ENCODE measurements around the gene TMEM201. TPM values are rescaled to one million over a fixed set of nuclear protein-coding genes. Genes with fewer than 3 reads are reported as not detected.

The TMEM201 gene
- total RNA-seq, 1 experiment from 2014 or later, result 30.4 TPM

- Mint-ChIP-seq H3K9me3 (peaks cover 14% of the 10 kb centered on the region), H3K27me3 (ENCODE audit: low read depth) (peaks cover 12% of the 10 kb centered on the region), H3K4me1 (peaks cover 5% of the 10 kb centered on the region), H3K27ac (no peak overlapping the region), H3K36me3 (no peaks in the 10 kb centered on the region), H3K4me3 (no peak overlapping the region)
- CTCF ChIA-PET, result interaction anchor here (0.5 to 6.8 kb wide), 4 partner anchors 16 to 93 kb away, joined by 4 to 73 read pairs (median 5); no protein-coding TSS in a partner anchor
- POLR2A ChIA-PET, result no interaction called here
- ATAC-seq (no peak), DNase-seq (ENCODE audit: low spot score) (no peak)
- no peak for TF ChIP-seq AFF4 (CRISPR knock-in tag; IDR thresholded peaks at IDR 0.05; ENCODE audit: borderline replicate concordance)
- no peak for TF ChIP-seq NR2C2 (CRISPR knock-in tag; IDR thresholded peaks at IDR 0.05)
- no peak for TF ChIP-seq USF2 (CRISPR knock-in tag; IDR thresholded peaks at IDR 0.05)
These were observed 42.9 kb downstream of the TMEM201 start for GRCh38 chr1:9631613-9632012.

- POLR2A ChIA-PET, result no interaction called here
- no peak for DNase-seq (ENCODE audit: low spot score)
- Mint-ChIP-seq H3K4me1 (no peaks in the 10 kb centered on the region), H3K9me3 (peaks cover 20% of the 10 kb centered on the region), H3K27me3 (ENCODE audit: low read depth) (no peaks in the 10 kb centered on the region), H3K27ac (no peak overlapping the region), H3K36me3 (no peaks in the 10 kb centered on the region), H3K4me3 (no peak overlapping the region)
- TF ChIP-seq CDX4 (CRISPR knock-in tag; IDR thresholded peaks at IDR 0.05; ENCODE audit: borderline replicate concordance) (no peak), CBFB (CRISPR knock-in tag; IDR thresholded peaks at IDR 0.05; ENCODE audit: low read depth) (no peak), FOXK1 (CRISPR knock-in tag; IDR thresholded peaks at IDR 0.05) (no peak), USF1 (CRISPR knock-in tag; IDR thresholded peaks at IDR 0.05) (no peak), ZNF512 (CRISPR knock-in tag; IDR thresholded peaks at IDR 0.05; ENCODE audit: borderline replicate concordance) (no peak), ZNF317 (CRISPR knock-in tag; IDR thresholded peaks at IDR 0.05; ENCODE audit: borderline replicate concordance, low read depth) (no peak), IRF2 (CRISPR knock-in tag; IDR thresholded peaks at IDR 0.05; ENCODE audit: borderline replicate concordance, low read depth) (no peak), TEAD1 (CRISPR knock-in tag; IDR thresholded peaks at IDR 0.05) (no peak), GABPB1 (CRISPR knock-in tag; IDR thresholded peaks at IDR 0.05) (no peak), E2F5 (CRISPR knock-in tag; IDR thresholded peaks at IDR 0.05) (no peak), SMAD4 (CRISPR knock-in tag; IDR thresholded peaks at IDR 0.05) (no peak), MLX (CRISPR knock-in tag; IDR thresholded peaks at IDR 0.05) (no peak), MXD4 (CRISPR knock-in tag; IDR thresholded peaks at IDR 0.05; ENCODE audit: borderline replicate concordance) (no peak), PREB (CRISPR knock-in tag; IDR thresholded peaks at IDR 0.05; ENCODE audit: borderline replicate concordance) (no peak), ZNF219 (CRISPR knock-in tag; IDR thresholded peaks at IDR 0.05; ENCODE audit: borderline replicate concordance) (no peak), MAX (CRISPR knock-in tag; IDR thresholded peaks at IDR 0.05) (no peak), PRRX2 (CRISPR knock-in tag; IDR thresholded peaks at IDR 0.05) (no peak)
- no peak for ATAC-seq
- CTCF ChIA-PET, result no interaction called here
These were observed 44.8 kb downstream of the TMEM201 start for GRCh38 chr1:9633493-9633892.

Measured in WTC11 (cell line).